Measurements from ENCODE around the gene SLC27A6. TPM values are rescaled to one million over a fixed set of nuclear protein-coding genes. Genes with fewer than 3 reads are reported as not detected.

SLC27A6 gene
- total and polyA plus RNA-seq, 10 of the 15 experiments (the other 5 are each of a cell fraction or from before 2014, with no cell fraction given): not detected

DNA sequence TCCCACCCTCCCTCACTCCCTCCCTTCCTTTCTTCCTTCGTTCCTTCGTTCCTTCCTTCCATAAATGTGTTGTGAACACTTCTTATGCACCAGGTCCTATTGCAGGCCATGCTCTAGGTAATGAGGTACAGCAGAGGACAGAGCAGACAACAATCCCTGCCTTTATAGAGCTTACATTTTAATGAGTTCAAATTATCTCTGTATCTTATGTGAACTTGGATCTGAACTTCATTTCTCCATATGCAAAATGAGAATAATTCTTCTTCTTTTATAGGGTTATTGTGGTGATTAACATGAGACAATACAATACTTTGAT lies 37.2 kb downstream of the SLC27A6 start:
- H4K20me1 ChIP-seq (ENCODE audit: control insufficient read depth, insufficient read depth): no peaks in the 10 kb centered on the region
- TF ChIP-seq TCF7 (IDR thresholded peaks at IDR 0.05; ENCODE audit: borderline replicate concordance): no peak
- TF ChIP-seq EP300 (IDR thresholded peaks at IDR 0.05; ENCODE audit: borderline replicate concordance in 1 of 2, control insufficient read depth in 1 of 2, low read depth in 2 of 2, low read length in 2 of 2): no peak
- TF ChIP-seq ATF7 (IDR thresholded peaks at IDR 0.05; ENCODE audit: low read depth): no peak
- TF ChIP-seq SP1 (IDR thresholded peaks at IDR 0.05; ENCODE audit: low read depth, low read length): no peak
- TF ChIP-seq ASH2L (IDR thresholded peaks at IDR 0.05; ENCODE audit: borderline replicate concordance, low read depth): no peak
- H3K4me2 ChIP-seq (ENCODE audit: control insufficient read depth, insufficient read depth): no peak overlapping the region
- no peak overlapping the region for H3K9ac ChIP-seq (ENCODE audit: control insufficient read depth, insufficient read depth, low read length)
- WGBS (ENCODE audit: insufficient coverage, insufficient replicate concordance, low lambda C conversion rate, missing lambda C conversion rate): 0% methylated on average over 2 of the region's 2 CpGs
- H3K4me3 ChIP-seq: no peak overlapping the region
- H3K79me2 ChIP-seq (ENCODE audit: control insufficient read depth, insufficient read depth, low read length): no peaks in the 10 kb centered on the region
- H3K27ac ChIP-seq (ENCODE audit: control insufficient read depth, insufficient read depth): no peak overlapping the region
- no peaks in the 10 kb centered on the region for H3K9me3 ChIP-seq (replicated peaks; ENCODE audit: control insufficient read depth, insufficient read depth, low read length)
- POLR2A ChIA-PET: no interaction called here
- CTCF ChIA-PET: no interaction called here
- in situ Hi-C loops (cut with MboI) (no loop called here), intact Hi-C loops (cut with micrococcal nuclease; ENCODE audit: unreplicated experiment) (no loop called here)
- H3K27me3 ChIP-seq (replicated peaks in 1 of 2; ENCODE audit: control insufficient read depth in 2 of 2, insufficient read depth in 2 of 2, low read length in 1 of 2): no peaks in the 10 kb centered on the region
- SMC1A ChIA-PET (ENCODE audit: uncharacterized antibody, unreplicated experiment): interaction anchor here (1.1 kb wide), 1 partner anchor 96 kb away, joined by 3 read pairs; no protein-coding TSS in a partner anchor
- BruUV-seq (replicated peaks): no TSS peak
- RAD21 ChIA-PET (ENCODE audit: unreplicated experiment): no interaction called here
- H2AFZ ChIP-seq (ENCODE audit: control insufficient read depth, low read depth, low read length): no peak overlapping the region
- H3K4me1 ChIP-seq (ENCODE audit: control insufficient read depth, insufficient read depth, low read length): no peaks in the 10 kb centered on the region
- no peaks in the 10 kb centered on the region for H3K36me3 ChIP-seq (ENCODE audit: control insufficient read depth in 2 of 2, insufficient read depth in 2 of 2, low read length in 1 of 2)
- ATAC-seq (no peak), FAIRE-seq (no peak), DNase-seq (ENCODE audit: low read depth, low spot score) (no peak)

DNA sequence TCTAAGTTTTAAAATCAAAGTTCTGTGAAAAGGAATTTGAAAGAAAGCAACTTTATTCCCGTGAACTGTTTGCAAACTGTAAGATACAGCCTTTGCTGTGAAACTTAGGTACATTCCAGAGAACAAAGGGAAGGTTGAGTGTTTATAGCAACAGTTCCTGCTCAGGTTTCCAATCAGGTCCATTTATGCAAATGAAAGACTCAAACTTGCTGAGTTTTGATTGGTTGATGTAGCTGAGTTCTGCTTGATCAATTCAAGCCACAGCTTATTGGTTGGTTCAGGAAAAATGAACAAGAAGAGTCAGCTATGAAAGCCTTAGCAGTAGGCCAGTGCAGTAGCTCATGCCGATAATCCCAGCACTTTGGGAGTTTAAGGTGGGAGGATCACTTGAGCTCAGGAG lies 37.9 kb downstream of the SLC27A6 start:
- H3K36me3 ChIP-seq (ENCODE audit: control insufficient read depth in 2 of 2, insufficient read depth in 2 of 2, low read length in 1 of 2): no peaks in the 10 kb centered on the region
- no peak overlapping the region for H3K27ac ChIP-seq (ENCODE audit: control insufficient read depth, insufficient read depth)
- intact Hi-C loops (cut with micrococcal nuclease; ENCODE audit: unreplicated experiment) (no loop called here), in situ Hi-C loops (cut with MboI) (no loop called here)
- DNase-seq (ENCODE audit: low read depth, low spot score) (no peak), FAIRE-seq (no peak), ATAC-seq (peak; percentile 37)
- no peak overlapping the region for H2AFZ ChIP-seq (ENCODE audit: control insufficient read depth, low read depth, low read length)
- no peaks in the 10 kb centered on the region for H3K9me3 ChIP-seq (replicated peaks; ENCODE audit: control insufficient read depth, insufficient read depth, low read length)
- no peak overlapping the region for H3K9ac ChIP-seq (ENCODE audit: control insufficient read depth, insufficient read depth, low read length)
- no peaks in the 10 kb centered on the region for H3K4me1 ChIP-seq (ENCODE audit: control insufficient read depth, insufficient read depth, low read length)
- 65% methylated on average over 2 of the region's 2 CpGs for WGBS (ENCODE audit: insufficient coverage, insufficient replicate concordance, low lambda C conversion rate, missing lambda C conversion rate)
- H3K27me3 ChIP-seq (replicated peaks in 1 of 2; ENCODE audit: control insufficient read depth in 2 of 2, insufficient read depth in 2 of 2, low read length in 1 of 2): no peaks in the 10 kb centered on the region
- ChIA-PET RAD21 (ENCODE audit: unreplicated experiment) (no interaction called here), POLR2A (interaction anchor here (1.0 kb wide), 1 partner anchor 12 kb away, joined by 3 read pairs; no protein-coding TSS in a partner anchor), CTCF (interaction anchor here (0.6 kb wide), 1 partner anchor 375 kb away, joined by 4 read pairs; no protein-coding TSS in a partner anchor), SMC1A (ENCODE audit: uncharacterized antibody, unreplicated experiment) (interaction anchor here (0.6 kb wide), 1 partner anchor 127 kb away, joined by 3 read pairs; no protein-coding TSS in a partner anchor)
- no peaks in the 10 kb centered on the region for H3K79me2 ChIP-seq (ENCODE audit: control insufficient read depth, insufficient read depth, low read length)
- BruUV-seq (replicated peaks): no TSS peak
- H3K4me2 ChIP-seq (ENCODE audit: control insufficient read depth, insufficient read depth): no peak overlapping the region
- H4K20me1 ChIP-seq (ENCODE audit: control insufficient read depth, insufficient read depth): no peaks in the 10 kb centered on the region
- no peak overlapping the region for H3K4me3 ChIP-seq
- TF ChIP-seq TCF12 (IDR thresholded peaks at IDR 0.05; ENCODE audit: low read depth, low read length): no peak
- TF ChIP-seq SREBF1 (IDR thresholded peaks at IDR 0.05; ENCODE audit: low read length): no peak
- TF ChIP-seq, protein P1, sequence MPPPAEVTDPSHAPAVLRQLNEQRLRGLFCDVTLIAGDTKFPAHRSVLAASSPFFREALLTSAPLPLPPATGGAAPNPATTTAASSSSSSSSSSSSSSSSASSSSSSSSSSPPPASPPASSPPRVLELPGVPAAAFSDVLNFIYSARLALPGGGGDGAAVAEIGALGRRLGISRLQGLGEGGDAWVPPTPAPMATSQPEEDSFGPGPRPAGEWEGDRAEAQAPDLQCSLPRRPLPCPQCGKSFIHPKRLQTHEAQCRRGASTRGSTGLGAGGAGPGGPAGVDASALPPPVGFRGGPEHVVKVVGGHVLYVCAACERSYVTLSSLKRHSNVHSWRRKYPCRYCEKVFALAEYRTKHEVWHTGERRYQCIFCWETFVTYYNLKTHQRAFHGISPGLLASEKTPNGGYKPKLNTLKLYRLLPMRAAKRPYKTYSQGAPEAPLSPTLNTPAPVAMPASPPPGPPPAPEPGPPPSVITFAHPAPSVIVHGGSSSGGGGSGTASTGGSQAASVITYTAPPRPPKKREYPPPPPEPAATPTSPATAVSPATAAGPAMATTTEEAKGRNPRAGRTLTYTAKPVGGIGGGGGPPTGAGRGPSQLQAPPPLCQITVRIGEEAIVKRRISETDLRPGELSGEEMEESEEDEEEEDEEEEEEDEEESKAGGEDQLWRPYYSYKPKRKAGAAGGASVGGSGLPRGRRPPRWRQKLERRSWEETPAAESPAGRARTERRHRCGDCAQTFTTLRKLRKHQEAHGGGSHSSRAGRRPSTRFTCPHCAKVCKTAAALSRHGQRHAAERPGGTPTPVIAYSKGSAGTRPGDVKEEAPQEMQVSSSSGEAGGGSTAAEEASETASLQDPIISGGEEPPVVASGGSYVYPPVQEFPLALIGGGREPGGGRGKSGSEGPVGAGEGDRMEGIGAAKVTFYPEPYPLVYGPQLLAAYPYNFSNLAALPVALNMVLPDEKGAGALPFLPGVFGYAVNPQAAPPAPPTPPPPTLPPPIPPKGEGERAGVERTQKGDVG (CRISPR knock-in tag; IDR thresholded peaks at IDR 0.05): no peak
- no peak for TF ChIP-seq ZZZ3 (IDR thresholded peaks at IDR 0.05; ENCODE audit: control insufficient read depth, insufficient read length, low read depth)
- no peak for TF ChIP-seq HCFC1 (IDR thresholded peaks at IDR 0.05; ENCODE audit: low read length)
- no peak for TF ChIP-seq CBX3 (IDR thresholded peaks at IDR 0.05; ENCODE audit: borderline replicate concordance, low read depth)
- TF ChIP-seq ZNF274 (IDR thresholded peaks at IDR 0.05; ENCODE audit: insufficient read depth, insufficient read length): no peak
- TF ChIP-seq RUNX3 (IDR thresholded peaks at IDR 0.05; ENCODE audit: low read length): no peak
- TF ChIP-seq, protein P2, sequence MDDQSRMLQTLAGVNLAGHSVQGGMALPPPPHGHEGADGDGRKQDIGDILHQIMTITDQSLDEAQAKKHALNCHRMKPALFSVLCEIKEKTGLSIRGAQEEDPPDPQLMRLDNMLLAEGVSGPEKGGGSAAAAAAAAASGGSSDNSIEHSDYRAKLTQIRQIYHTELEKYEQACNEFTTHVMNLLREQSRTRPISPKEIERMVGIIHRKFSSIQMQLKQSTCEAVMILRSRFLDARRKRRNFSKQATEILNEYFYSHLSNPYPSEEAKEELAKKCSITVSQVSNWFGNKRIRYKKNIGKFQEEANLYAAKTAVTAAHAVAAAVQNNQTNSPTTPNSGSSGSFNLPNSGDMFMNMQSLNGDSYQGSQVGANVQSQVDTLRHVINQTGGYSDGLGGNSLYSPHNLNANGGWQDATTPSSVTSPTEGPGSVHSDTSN (IDR thresholded peaks at IDR 0.05; ENCODE audit: insufficient replicate concordance, low read depth, low read length): no peak
- TF ChIP-seq MEF2B (IDR thresholded peaks at IDR 0.05; ENCODE audit: partially characterized antibody, poor library complexity, severe bottlenecking): no peak
